GM12874 (cell line): ENCODE data around the gene GNB2.

Source experiments
- TF ChIP-seq, protein P1 (sequence below): IDR thresholded peaks from 2 replicates; pipeline ENCODE4 v1.5.1; 2011; ENCODE audit warnings: low read depth, mild to moderate bottlenecking, control low read depth, low read length, moderate library complexity; ENCODE audit not compliant: insufficient read depth

GNB2 gene

DNA sequence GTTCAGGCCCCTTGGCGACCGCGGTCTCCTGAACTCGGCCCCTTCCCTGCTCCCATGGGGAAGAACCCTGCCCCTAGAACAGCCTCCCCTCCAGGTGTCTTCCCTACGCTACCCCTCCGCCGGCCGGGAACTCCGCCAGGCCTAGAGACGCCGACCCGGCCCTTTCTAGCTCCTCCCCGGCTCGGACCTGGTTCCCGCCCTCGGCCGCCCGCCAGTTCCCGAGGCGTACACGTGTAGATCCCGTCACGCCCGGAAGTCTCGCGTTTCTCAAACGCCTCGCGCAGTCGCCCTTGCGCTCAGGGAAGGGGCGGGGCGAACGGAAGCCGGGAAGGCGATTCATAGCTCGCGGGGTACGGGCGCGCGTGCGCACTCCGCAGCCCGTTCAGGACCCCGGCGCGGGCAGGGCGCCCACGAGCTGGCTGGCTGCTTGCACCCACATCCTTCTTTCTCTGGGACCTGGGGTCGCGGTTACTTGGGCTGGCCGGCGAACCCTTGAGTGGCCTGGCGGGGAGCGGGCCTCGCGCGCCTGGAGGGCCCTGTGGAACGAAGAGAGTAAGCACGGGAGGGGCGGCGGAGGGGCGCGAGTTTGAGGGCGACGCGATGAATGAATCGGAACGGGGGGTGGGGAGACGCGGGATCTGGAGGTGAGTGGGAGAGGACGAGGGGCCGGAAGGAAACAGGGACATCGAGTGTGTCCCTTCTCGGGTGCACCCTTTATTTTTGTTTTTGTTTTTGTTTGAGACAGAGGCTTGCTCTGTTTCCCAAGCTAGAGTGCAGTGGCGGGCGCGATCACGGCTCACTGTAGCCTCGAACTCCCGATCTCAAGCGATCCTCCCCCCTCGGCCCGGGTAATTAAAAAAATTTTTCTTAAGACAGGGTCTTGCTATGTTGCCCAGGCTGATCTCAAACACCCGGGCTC is 32.5 kb downstream of the GNB2 start, which contains the start of gene POP7:
Gene POP7, plus strand, starts transcription at position 369 of the 919 bp plus-strand sequence. CDS start 710 bp downstream, outside the sequence.
- TF ChIP-seq, protein P1, sequence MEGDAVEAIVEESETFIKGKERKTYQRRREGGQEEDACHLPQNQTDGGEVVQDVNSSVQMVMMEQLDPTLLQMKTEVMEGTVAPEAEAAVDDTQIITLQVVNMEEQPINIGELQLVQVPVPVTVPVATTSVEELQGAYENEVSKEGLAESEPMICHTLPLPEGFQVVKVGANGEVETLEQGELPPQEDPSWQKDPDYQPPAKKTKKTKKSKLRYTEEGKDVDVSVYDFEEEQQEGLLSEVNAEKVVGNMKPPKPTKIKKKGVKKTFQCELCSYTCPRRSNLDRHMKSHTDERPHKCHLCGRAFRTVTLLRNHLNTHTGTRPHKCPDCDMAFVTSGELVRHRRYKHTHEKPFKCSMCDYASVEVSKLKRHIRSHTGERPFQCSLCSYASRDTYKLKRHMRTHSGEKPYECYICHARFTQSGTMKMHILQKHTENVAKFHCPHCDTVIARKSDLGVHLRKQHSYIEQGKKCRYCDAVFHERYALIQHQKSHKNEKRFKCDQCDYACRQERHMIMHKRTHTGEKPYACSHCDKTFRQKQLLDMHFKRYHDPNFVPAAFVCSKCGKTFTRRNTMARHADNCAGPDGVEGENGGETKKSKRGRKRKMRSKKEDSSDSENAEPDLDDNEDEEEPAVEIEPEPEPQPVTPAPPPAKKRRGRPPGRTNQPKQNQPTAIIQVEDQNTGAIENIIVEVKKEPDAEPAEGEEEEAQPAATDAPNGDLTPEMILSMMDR: no peak

GRCh38 chr7:100706672-100707311 is 33.3 kb downstream of the GNB2 start:
- TF ChIP-seq, protein P1: no peak

DNA sequence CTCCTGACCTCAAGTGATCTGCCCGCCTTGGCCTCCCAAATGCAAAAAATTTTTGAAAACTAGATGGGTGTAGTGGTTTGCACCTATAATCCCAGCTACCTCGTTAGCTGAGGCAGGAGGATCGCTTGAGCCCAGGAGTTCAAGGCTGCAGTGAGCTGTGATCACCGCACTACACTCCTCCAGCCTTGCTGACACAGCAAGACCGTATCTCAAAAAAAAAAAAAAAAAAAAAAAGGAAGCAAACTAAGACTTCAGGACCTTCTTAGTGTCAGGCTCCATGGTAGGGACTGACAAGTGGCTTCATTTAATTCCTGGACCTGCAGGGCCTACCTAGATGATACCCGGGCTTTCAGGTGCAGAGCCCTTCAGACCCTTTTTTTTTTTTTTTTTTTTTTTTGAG is 34.9 kb downstream of the GNB2 start:
- TF ChIP-seq, protein P1: no peak

- TF ChIP-seq, protein P1: no peak
These were observed 36.9 kb downstream of the GNB2 start for GRCh38 chr7:100710452-100710851.

GRCh38 chr7:100711369-100711768 is 37.8 kb downstream of the GNB2 start:
- TF ChIP-seq, protein P1: no peak

DNA sequence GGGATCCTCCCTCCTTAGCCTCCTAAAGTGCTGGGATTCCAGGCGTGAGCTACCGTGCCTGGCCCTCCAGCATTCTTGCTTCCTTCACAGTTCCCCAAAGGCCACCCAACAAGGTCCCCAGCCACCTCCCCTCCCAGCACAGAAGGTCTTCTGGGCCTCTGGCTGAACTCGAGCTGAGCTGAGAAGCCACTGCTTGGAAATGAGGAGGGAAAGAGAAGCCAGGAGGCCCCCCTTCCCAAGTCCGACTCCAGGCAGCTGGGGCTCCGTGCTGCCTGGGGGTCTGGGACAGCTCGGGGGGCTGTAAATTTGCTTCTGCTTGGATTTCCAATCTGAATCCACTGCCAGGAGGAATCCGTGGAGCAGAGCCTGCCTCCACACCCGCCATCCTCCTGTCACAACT is 41.2 kb downstream of the GNB2 start:
- TF ChIP-seq, protein P1: no peak

- TF ChIP-seq, protein P1: no peak
These were observed 46.2 kb downstream of the GNB2 start for GRCh38 chr7:100719523-100720278.
